K562 (cell line): Measurements from ENCODE around the gene ICAM1.

Source experiments
- ATF7 ChIP-seq: fragments of 450-650 bp; IDR thresholded peaks from 2 replicates; pipeline ENCODE4 v1.7.1; 2014; ENCODE audit warnings: mild to moderate bottlenecking, moderate library complexity
- BHLHE40 ChIP-seq: IDR thresholded peaks from 2 replicates; pipeline ENCODE4 v1.6.1; 2011; ENCODE audit warnings: low read length, improper control_type of control experiment
- DPF2 ChIP-seq: fragments of 450-650 bp; IDR thresholded peaks from 2 replicates; pipeline ENCODE4 v1.6.1; 2016
- EP300 ChIP-seq: IDR thresholded peaks from 2 replicates; pipeline ENCODE4 v1.6.1; 2012; ENCODE audit warnings: low read length, improper control_type of control experiment
- FOSL1 ChIP-seq: fragments of 200-800 bp; sonication (Bioruptor generic); conservative IDR thresholded peaks from 2 replicates; pipeline ENCODE4 v1.6.1; 2016; ENCODE audit warnings: missing genetic modification characterization, missing compliant biosample characterization
- L3MBTL2 ChIP-seq: fragments of 450-650 bp; IDR thresholded peaks from 2 replicates; pipeline ENCODE4 v1.6.1; 2016; ENCODE audit warnings: mild to moderate bottlenecking, moderate library complexity
- MLX ChIP-seq, 2 experiments: fragments of 450-650 bp in 1 of 2; sonication (generic) in 1 of 2; formaldehyde crosslinking; conservative IDR thresholded peaks; 2 replicates each; pipeline versions ENCODE4 v1.4.0 to v1.8.1; 2020 to 2022; ENCODE audit warnings: mild to moderate bottlenecking in 1 of 2, missing genetic modification reagents in 1 of 2
- NR2F6 ChIP-seq: fragments of 450-650 bp; formaldehyde crosslinking; IDR thresholded peaks from 2 replicates; pipeline ENCODE4 v1.4.0; 2020; ENCODE audit warnings: mild to moderate bottlenecking
- POLR2A ChIP-seq: fragments of 450-650 bp; conservative IDR thresholded peaks from 2 replicates; pipeline ENCODE4 v1.6.1; 2016
- RBM22 ChIP-seq: fragments of 200-400 bp; formaldehyde crosslinking; IDR thresholded peaks from 2 replicates; pipeline ENCODE4 v1.6.1; 2018; ENCODE audit warnings: low read length, low read depth; ENCODE audit not compliant: poor library complexity, severe bottlenecking
- SREBF1 ChIP-seq: fragments of 150-350 bp; IDR thresholded peaks from 2 replicates; pipeline ENCODE4 v1.6.1; 2014; ENCODE audit warnings: antibody characterized with exemption, low read depth, low read length, borderline replicate concordance
- TF ChIP-seq, protein P1 (sequence below): fragments of 250-450 bp; sonication (Bioruptor Pico); IDR thresholded peaks from 2 replicates; pipeline ENCODE4 v1.4.0; 2020; ENCODE audit warnings: mild to moderate bottlenecking
- TF ChIP-seq, protein P2 (sequence below): fragments of 450-650 bp; IDR thresholded peaks from 2 replicates; pipeline ENCODE4 v1.6.1; 2016

- TF ChIP-seq SREBF1 (no peak), ATF7 (no peak), RBM22 (no peak), FOSL1 (no peak), DPF2 (no peak), MLX (CRISPR knock-in tag; conservative IDR thresholded peaks at IDR 0.05) (no peak), BHLHE40 (peak; percentile 62), L3MBTL2 (no peak), EP300 (no peak), POLR2A (no peak), NR2F6 (CRISPR knock-in tag) (no peak)
- TF ChIP-seq, protein P1, sequence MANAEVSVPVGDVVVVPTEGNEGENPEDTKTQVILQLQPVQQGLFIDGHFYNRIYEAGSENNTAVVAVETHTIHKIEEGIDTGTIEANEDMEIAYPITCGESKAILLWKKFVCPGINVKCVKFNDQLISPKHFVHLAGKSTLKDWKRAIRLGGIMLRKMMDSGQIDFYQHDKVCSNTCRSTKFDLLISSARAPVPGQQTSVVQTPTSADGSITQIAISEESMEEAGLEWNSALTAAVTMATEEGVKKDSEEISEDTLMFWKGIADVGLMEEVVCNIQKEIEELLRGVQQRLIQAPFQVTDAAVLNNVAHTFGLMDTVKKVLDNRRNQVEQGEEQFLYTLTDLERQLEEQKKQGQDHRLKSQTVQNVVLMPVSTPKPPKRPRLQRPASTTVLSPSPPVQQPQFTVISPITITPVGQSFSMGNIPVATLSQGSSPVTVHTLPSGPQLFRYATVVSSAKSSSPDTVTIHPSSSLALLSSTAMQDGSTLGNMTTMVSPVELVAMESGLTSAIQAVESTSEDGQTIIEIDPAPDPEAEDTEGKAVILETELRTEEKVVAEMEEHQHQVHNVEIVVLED (CRISPR knock-in tag): no peak
- TF ChIP-seq, protein P2, sequence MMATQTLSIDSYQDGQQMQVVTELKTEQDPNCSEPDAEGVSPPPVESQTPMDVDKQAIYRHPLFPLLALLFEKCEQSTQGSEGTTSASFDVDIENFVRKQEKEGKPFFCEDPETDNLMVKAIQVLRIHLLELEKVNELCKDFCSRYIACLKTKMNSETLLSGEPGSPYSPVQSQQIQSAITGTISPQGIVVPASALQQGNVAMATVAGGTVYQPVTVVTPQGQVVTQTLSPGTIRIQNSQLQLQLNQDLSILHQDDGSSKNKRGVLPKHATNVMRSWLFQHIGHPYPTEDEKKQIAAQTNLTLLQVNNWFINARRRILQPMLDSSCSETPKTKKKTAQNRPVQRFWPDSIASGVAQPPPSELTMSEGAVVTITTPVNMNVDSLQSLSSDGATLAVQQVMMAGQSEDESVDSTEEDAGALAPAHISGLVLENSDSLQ: peak; percentile 22; the same call in 1 of the 2 replicates
These were observed 32.6 kb upstream of the ICAM1 start for GRCh38 chr19:10238172-10238783.
